GM12878 (cell line): ENCODE measurements around the gene CLECL1. TPM values are rescaled to one million over a fixed set of nuclear protein-coding genes. Genes with fewer than 3 reads are reported as not detected.
A peak's percentile ranks its signal among the peaks of the same experiment; 100 is the strongest.

Source experiments
- ATAC-seq: fragments of 200-7000 bp; cut with Tn5 transposase; 3 replicates; pipeline ENCODE4 v1.9.1; 2020; ENCODE audit warnings: mild to moderate bottlenecking, moderate library complexity
- BruUV-seq: library from RNA; stranded (reverse); fragments of 400-500 nt; replicated peaks from 2 replicates; lab custom pipeline; 2021; lab: Mats Ljungman, UMichigan
- CTCF ChIA-PET: fragments of 300-600 bp; sonication (Branson Sonifier 250); formaldehyde crosslinking; extraction: SDS; loops from one replicate; lab custom pipeline; 2021; ENCODE audit warnings: inconsistent platforms; lab: Yijun Ruan, JAX
- POLR2A ChIA-PET: fragments of 350-600 bp; formaldehyde crosslinking; extraction: SDS; loops from one replicate; lab custom pipeline; 2021; ENCODE audit warnings: inconsistent platforms; lab: Charles Lee
- RAD21 ChIA-PET: fragments of 300-600 bp; sonication (Branson Sonifier 250); formaldehyde crosslinking; loops from one replicate; lab custom pipeline; 2023; ENCODE audit warnings: antibody characterized with exemption; ENCODE audit not compliant: unreplicated experiment; lab: Charles Lee
- SMC1A ChIA-PET: fragments of 300-600 bp; sonication (Branson Sonifier 250); formaldehyde crosslinking; loops from one replicate; lab custom pipeline; 2023; ENCODE audit not compliant: unreplicated experiment, uncharacterized antibody; lab: Charles Lee
- DNase-seq: peaks from one replicate; pipeline ENCODE4 v3.0.0-alpha.2; 2011; ENCODE audit warnings: low read depth, low spot score
- FAIRE-seq: peaks from 3 replicates; lab custom pipeline; 2011; peaks lifted over from hg19 to GRCh38; lab: Jason Lieb, UNC
- H2AFZ ChIP-seq: 2 replicates; pipeline ENCODE4 v1.6.0; 2011; ENCODE audit warnings: low read depth, low read length, control low read depth; ENCODE audit not compliant: control insufficient read depth
- H3K27ac ChIP-seq: 2 replicates; pipeline ENCODE4 v1.5.1; 2011; ENCODE audit warnings: control low read depth; ENCODE audit not compliant: control insufficient read depth, insufficient read depth
- H3K27me3 ChIP-seq, 2 experiments: replicated peaks in 1 of 2; 2 replicates each; pipeline versions ENCODE4 v1.6.0 to v1.6.1; 2011; ENCODE audit warnings: low read length in 1 of 2; ENCODE audit not compliant: control insufficient read depth in 2 of 2, insufficient read depth in 2 of 2
- H3K36me3 ChIP-seq, 2 experiments: 2 replicates each; pipeline ENCODE4 v1.5.1; 2011; ENCODE audit warnings: low read length in 1 of 2; ENCODE audit not compliant: control insufficient read depth in 2 of 2, insufficient read depth in 2 of 2
- H3K4me1 ChIP-seq: 2 replicates; pipeline ENCODE4 v1.6.1; 2011; ENCODE audit warnings: mild to moderate bottlenecking, low read length, moderate library complexity, mixed read lengths; ENCODE audit not compliant: control insufficient read depth, insufficient read depth
- H3K4me2 ChIP-seq: 2 replicates; pipeline ENCODE4 v1.6.0; 2011; ENCODE audit warnings: control low read depth; ENCODE audit not compliant: control insufficient read depth, insufficient read depth
- H3K4me3 ChIP-seq: fragments of 200-600 bp; sonication (generic); 2 replicates; pipeline ENCODE4 v1.5.1; 2016
- H3K79me2 ChIP-seq: 2 replicates; pipeline ENCODE4 v1.6.0; 2011; ENCODE audit warnings: low read length; ENCODE audit not compliant: control insufficient read depth, insufficient read depth
- H3K9ac ChIP-seq: 2 replicates; pipeline ENCODE4 v1.8.0; 2011; ENCODE audit warnings: low read length, control low read depth, mixed read lengths; ENCODE audit not compliant: control insufficient read depth, insufficient read depth
- H3K9me3 ChIP-seq: replicated peaks from 3 replicates; pipeline ENCODE4 v1.5.1; 2011; ENCODE audit warnings: mild to moderate bottlenecking, low read length; ENCODE audit not compliant: control insufficient read depth, insufficient read depth
- H4K20me1 ChIP-seq: 2 replicates; pipeline ENCODE4 v1.6.0; 2011; ENCODE audit not compliant: control insufficient read depth, insufficient read depth
- MXI1 ChIP-seq: fragments of 150-350 bp; IDR thresholded peaks from 2 replicates; pipeline ENCODE4 v1.6.1; 2011; ENCODE audit warnings: low read depth, mild to moderate bottlenecking, inconsistent platforms, low read length, improper control_type of control experiment
- SIX5 ChIP-seq: IDR thresholded peaks from 2 replicates; pipeline ENCODE4 v1.6.1; 2011; ENCODE audit warnings: mild to moderate bottlenecking, low read depth, low read length, moderate library complexity; ENCODE audit not compliant: severe bottlenecking
- WGBS: methylation state at CpG from one replicate; pipeline ENCODE4 v1.1.6; 2016; ENCODE audit warnings: low lambda C conversion rate; ENCODE audit not compliant: insufficient replicate concordance, insufficient coverage; ENCODE audit errors: missing lambda C conversion rate; 5-methylcytosine and 5-hydroxymethylcytosine counted together
- in situ Hi-C: fragments of 300-500 bp; cut with MboI; formaldehyde crosslinking; loops from 9 replicates; pipeline ENCODE4 v1.14.3; 2018; ENCODE audit warnings: mixed read lengths
- intact Hi-C: fragments of 100-400 bp; cut with micrococcal nuclease; formaldehyde crosslinking; loops from one replicate; pipeline ENCODE4 v1.14.2; 2022; ENCODE audit not compliant: unreplicated experiment
- polyA plus RNA-seq, 11 experiments: library from polyadenylated mRNA; depleted of rRNA in 4 of 11; unstranded in 6 of 11; stranded (reverse) in 5 of 11; fragments of >200 nt; fragmentation: Nextera tagmentation in 4 of 11; fragmentation: Illumina TruSeq in 1 of 11; extraction: Ambion mirVana in 4 of 11; extraction: Trizol in 1 of 11; gene quantifications; 1 replicate in 1 of 11; 2 replicates in 10 of 11; pipeline versions ENCODE4 v1.2.1 to v1.2.3, GENCODE V29; 2011 to 2016; ENCODE audit warnings: inconsistent platforms in 2 of 11, missing spikeins in 2 of 11, low read depth in 1 of 11
- total RNA-seq, 4 experiments: library from RNA; depleted of rRNA in 3 of 4; stranded (reverse); fragments of >200 nt in 3 of 4; fragmentation: Illumina TruSeq in 1 of 4; extraction: Trizol in 1 of 4; gene quantifications; 2 replicates each; pipeline versions ENCODE4 v1.2.1 to v1.2.3, GENCODE V29; 2013 to 2021
- TF ChIP-seq, protein P1 (sequence below): fragments of 450-650 bp; IDR thresholded peaks from 2 replicates; pipeline ENCODE4 v1.6.1; 2016; ENCODE audit warnings: mild to moderate bottlenecking, moderate library complexity, borderline replicate concordance

The CLECL1 gene
- total and polyA plus RNA-seq, 10 of the 15 experiments (the other 5 are each of a cell fraction or from before 2014, with no cell fraction given) = 4.6 to 56.5 (median 46.4) TPM

DNA sequence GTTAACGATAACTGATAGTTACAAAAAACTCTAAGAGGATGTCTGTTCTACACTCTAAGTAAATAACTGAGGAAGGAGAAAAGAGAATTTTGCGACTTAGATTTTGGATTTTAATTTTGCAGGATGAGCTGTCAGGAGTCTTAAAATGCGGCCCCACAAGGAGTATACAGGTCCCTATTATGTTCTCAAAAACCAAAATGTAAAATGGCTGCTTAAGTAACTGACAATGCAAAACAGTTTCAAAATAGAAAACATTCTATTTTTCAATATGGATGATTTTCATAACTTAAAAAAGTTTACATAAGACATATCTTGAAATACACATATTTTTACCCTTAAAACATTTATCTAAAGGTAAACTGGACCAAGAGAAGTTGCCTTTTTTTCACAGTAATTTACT lies 25.2 kb upstream of the CLECL1 start:
- Histone ChIP-seq H3K4me1 (peaks cover 2% of the 10 kb centered on the region; the same call in 1 of the 2 replicates), H3K27me3 (no peaks in the 10 kb centered on the region), H3K4me3 (peak overlapping the region; percentile 87), H3K79me2 (peaks cover 41% of the 10 kb centered on the region), H3K9ac (peak overlapping the region; percentile 76), H2AFZ (peak overlapping the region; percentile 84; the same call in 1 of the 2 replicates), H4K20me1 (no peaks in the 10 kb centered on the region), H3K36me3 (peaks cover 0 to 14% of the 10 kb centered on the region in 2 experiments; a peak in 3 of 4 replicates), H3K27ac (peak overlapping the region; percentile 79), H3K4me2 (peak overlapping the region; percentile 86), H3K9me3 (no peaks in the 10 kb centered on the region; the same call in 1 of the 3 replicates)
- DNase-seq = no peak
- ChIA-PET RAD21 (interaction anchor here (1.6 to 17.5 kb wide), 5 partner anchors 7 to 39 kb away, joined by 4 to 577 read pairs (median 58); no protein-coding TSS in a partner anchor), CTCF (interaction anchor here (0.5 to 19.3 kb wide), 11 partner anchors 8 to 1794 kb away, joined by 3 to 835 read pairs (median 4); no protein-coding TSS in a partner anchor), POLR2A (interaction anchor here (0.6 to 3.0 kb wide), 8 partner anchors 10 to 111 kb away, joined by 3 to 18 read pairs (median 4); partner anchors contain the start of gene CLEC2B), SMC1A (interaction anchor here (1.0 to 22.8 kb wide), 8 partner anchors 8 to 372 kb away, joined by 3 to 814 read pairs (median 14); partner anchors contain the start of gene CLEC7A)
- FAIRE-seq = no peak
- no TSS peak for BruUV-seq
- intact Hi-C loops = no loop called here
- 1% methylated on average over 3 of the region's 3 CpGs for WGBS
- in situ Hi-C loops = no loop called here
- peak; percentile 4; the same call in 2 of the 3 replicates for ATAC-seq
- TF ChIP-seq MXI1 = 0 out of 2 replicates have a peak, but pooled peaks have one; percentile 6
- TF ChIP-seq, protein P1, sequence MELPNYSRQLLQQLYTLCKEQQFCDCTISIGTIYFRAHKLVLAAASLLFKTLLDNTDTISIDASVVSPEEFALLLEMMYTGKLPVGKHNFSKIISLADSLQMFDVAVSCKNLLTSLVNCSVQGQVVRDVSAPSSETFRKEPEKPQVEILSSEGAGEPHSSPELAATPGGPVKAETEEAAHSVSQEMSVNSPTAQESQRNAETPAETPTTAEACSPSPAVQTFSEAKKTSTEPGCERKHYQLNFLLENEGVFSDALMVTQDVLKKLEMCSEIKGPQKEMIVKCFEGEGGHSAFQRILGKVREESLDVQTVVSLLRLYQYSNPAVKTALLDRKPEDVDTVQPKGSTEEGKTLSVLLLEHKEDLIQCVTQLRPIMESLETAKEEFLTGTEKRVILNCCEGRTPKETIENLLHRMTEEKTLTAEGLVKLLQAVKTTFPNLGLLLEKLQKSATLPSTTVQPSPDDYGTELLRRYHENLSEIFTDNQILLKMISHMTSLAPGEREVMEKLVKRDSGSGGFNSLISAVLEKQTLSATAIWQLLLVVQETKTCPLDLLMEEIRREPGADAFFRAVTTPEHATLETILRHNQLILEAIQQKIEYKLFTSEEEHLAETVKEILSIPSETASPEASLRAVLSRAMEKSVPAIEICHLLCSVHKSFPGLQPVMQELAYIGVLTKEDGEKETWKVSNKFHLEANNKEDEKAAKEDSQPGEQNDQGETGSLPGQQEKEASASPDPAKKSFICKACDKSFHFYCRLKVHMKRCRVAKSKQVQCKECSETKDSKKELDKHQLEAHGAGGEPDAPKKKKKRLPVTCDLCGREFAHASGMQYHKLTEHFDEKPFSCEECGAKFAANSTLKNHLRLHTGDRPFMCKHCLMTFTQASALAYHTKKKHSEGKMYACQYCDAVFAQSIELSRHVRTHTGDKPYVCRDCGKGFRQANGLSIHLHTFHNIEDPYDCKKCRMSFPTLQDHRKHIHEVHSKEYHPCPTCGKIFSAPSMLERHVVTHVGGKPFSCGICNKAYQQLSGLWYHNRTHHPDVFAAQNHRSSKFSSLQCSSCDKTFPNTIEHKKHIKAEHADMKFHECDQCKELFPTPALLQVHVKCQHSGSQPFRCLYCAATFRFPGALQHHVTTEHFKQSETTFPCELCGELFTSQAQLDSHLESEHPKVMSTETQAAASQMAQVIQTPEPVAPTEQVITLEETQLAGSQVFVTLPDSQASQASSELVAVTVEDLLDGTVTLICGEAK = 0 out of 2 replicates have a peak, but pooled peaks have one; percentile 6
- TF ChIP-seq SIX5 = no peak
- TF ChIP-seq, all 136 proteins: peak for 2
